HG03175 (cell line): ENCODE measurements around the gene EFEMP1.

Experiments used
- ATAC-seq: cut with Tn5 transposase; IDR thresholded peaks from one replicate; pipeline ENCODE4 v1.9.1; 2021; ENCODE audit warnings: mild to moderate bottlenecking, moderate library complexity; ENCODE audit not compliant: unreplicated experiment

EFEMP1 gene, protein sequence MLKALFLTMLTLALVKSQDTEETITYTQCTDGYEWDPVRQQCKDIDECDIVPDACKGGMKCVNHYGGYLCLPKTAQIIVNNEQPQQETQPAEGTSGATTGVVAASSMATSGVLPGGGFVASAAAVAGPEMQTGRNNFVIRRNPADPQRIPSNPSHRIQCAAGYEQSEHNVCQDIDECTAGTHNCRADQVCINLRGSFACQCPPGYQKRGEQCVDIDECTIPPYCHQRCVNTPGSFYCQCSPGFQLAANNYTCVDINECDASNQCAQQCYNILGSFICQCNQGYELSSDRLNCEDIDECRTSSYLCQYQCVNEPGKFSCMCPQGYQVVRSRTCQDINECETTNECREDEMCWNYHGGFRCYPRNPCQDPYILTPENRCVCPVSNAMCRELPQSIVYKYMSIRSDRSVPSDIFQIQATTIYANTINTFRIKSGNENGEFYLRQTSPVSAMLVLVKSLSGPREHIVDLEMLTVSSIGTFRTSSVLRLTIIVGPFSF

DNA sequence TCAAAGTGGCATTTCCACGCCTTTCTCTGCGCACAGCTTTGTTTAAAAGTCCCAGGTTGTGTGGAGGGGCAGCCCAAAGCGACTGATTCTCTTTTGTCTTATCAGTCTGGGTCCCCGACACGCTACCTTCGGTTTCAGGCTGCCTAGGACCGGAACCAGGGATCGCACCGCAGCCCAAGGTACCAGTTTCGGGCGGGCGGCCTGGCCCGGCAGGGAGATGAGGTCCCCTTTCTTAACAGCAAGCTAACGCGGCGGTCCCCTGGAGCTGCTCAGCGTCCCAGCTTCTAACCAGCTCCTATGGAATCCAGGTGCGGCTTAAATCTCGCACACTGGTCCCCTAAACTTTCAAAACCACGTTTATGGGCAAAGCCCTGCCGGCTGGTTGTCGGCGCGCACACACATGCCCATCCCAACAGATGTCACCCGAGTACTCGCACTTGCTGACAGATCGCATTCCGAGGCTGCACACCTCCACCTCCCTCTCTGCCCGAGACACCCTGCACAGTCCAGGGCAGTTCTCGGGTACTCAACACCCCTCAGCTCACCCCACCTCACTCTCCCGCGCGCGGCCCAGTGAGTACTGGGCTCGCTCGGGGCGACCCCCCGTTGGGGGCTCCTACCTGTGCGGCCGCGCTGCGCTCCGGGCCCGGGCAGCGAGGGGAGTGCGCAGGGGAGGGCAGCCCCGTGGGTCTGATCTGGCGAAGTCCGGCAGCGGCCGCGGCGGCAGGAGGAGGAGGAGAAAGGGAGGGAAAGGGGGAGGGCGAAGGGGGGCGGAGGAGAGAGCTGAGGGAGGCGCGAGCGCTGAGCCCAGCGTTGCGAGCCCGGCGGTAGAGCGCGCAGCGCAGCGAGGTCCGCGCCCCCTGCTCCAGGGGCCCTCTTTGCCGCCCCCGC, at the start of gene EFEMP1:
EFEMP1 (minus strand) TSS at position 692 of the 891 bp plus-strand sequence. CDS start 1,342 bp downstream, outside the sequence.
- peak; percentile 55 for ATAC-seq

DNA sequence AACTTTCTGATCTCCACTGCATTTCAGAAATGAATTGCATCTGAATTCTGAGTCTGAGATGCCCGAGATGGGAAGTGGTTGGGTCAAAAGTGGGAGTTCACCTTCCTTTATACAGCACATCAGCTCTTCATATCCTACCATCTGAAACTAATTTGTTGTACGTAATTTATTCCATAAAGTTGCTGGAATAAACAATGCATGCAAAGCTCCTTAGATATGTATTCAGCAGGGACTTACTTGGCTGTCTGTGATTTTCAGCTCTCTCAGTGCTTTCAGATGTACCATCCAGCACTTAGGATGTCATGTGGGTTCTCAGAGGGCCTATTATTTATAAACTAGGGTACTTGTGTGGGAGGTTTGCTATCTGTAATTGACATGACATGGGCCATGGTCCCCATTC, 46.9 kb upstream of the EFEMP1 start:
- no peak for ATAC-seq

DNA sequence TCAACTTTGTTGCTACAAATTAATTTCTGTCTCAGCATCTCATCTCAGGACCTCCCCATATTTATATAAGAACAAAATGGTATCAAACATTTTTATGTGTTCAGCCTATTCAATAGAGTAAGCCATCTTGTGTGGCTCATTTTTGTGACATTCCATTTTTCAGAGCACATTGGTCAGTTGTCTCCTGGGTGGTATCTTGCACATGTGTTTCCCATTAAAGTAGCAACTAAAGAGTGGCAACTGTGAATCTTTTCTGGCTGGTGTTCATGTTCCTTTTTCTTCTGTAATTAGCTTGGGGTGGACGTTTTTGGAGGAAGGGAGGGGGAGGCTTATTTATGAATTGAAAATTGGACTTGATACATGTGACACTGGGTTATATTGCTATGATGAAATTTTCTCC, 45.4 kb upstream of the EFEMP1 start:
- no peak for ATAC-seq

DNA sequence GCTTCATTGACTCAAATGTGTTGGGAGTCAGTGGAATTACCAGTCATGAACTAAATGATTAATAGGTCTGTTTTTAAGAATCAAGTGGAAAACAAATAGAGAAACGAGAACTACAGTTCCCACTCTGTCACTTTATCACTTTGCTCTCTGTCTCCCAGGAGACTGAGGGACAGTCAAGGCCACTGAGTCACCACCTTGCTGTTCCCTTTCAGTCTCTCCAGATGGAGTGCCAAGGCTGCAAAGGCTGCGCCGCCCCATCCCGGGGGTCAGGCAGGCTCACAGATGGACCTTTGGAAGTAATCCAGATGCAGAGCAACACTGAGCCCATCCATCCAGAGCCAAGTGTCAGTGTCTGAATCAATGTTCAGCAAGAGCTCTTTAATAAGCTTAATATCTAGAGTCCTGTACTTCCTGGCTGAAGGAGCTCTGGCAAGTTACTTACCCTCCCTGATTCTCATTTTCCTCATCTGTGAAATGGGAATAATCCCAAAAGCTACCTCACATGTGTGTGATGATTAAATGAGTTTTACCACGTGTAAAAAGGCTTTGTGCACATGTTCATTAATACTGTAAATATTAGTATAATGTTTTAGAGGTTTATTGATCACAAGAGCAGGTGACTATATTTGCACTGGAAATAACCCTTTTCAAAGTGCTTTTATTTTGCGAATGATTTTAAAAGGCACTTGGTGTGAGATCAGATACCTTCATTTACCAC, 43.0 kb upstream of the EFEMP1 start:
- ATAC-seq: no peak

DNA sequence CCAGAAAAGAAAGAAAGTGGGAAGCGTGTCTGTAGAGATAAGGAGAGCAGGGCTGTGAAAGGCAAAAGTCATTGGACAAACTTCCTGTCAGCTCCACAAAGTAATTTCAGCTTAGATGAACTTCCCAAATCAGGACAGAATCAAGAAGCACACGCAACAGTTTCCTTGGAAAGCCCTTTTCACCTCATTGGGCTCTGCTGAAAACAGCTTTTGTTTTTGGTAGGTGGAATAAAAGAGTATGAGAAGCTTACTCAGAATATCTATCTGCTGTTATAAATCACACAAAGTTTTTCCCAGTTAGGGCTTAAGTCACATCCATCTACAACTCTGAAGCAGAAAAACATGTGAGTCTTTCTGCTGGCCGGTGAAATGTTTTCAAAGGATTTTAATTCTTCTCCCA, 42.4 kb upstream of the EFEMP1 start:
- ATAC-seq: no peak

DNA sequence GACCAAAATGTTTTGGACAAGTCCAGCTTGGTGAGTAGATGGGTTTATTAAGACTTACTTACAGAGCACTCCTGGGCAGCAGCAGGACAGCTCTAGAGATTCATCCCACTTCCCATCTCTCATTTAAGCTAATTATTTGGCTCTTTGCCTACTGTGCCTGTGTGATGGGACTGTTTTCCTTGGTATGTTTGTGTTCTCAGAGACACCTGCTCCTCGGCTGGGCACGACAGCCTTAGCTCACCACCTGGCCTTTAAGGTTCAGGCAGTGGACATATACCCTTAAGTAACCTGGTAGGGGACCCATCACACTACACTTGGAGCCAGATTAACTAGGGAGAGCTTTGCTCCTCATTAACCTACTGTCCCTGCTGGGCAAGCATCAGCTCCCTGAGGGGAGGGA, 41.7 kb upstream of the EFEMP1 start:
- no peak for ATAC-seq

DNA sequence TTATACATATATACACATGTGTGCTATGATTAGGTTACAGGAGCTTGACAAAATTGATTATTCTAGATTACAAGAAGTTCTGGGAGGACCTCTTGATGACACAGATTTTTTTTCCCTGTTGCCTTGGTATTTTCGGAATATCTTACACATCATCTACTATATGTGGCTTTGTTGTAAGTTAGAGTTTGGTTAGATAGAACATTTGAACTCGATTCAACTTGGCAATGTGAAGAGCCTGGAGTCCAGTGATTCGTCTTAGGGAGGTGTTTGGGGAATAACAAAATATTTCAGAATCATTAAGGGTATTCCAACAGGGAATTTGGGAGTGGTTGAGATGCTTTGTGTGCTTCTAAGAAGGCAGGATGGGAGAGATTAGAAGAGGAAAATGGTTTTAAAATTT, 39.3 kb upstream of the EFEMP1 start:
- no peak for ATAC-seq

DNA sequence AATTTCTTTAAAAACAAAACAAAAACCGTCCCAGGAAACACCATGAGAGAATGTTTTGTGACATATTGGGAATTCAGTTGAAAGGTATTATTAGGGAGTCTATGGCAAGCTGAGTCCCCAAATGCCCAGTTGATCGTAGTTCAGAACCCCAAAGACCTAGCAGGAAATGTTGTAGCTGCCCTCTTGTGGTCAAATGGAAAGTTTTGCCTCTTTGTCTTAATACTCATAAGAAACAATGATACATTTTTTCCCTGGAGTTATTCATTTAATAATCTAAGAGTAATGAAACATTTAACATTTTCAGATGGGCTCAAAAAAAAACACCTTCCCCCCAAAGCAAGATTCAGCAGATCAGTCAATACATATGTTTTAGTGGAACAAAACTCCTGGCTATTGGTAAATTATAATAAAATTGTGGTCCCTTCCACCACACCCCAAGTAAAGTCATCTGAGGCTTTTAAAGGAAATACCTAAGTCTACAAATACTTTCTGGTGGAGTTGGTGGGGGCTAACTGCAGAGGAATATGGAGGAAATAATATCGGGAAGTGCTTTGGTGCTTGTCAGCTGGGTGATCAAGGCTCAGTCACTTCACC, 37.8 kb upstream of the EFEMP1 start:
- peak; percentile 65 for ATAC-seq

DNA sequence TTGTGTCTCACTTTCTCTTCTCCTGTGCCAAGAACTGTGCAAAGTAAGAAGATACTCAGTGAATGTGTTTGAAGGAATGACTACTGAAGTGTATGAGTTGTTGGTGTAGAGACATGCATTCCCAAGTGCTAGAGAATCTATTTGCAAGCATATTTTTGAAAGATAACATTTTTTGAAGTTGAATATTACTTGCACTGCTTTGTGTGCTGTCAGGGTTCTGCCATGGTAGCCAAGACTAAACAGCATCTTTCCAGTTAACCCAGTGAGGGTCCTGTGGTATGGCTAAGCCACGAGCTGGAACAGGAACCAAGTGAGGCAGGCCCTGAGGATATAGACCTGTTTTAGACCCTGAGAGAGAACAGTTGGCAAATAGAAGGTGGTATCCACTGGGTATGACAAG, 35.2 kb upstream of the EFEMP1 start:
- no peak for ATAC-seq

DNA sequence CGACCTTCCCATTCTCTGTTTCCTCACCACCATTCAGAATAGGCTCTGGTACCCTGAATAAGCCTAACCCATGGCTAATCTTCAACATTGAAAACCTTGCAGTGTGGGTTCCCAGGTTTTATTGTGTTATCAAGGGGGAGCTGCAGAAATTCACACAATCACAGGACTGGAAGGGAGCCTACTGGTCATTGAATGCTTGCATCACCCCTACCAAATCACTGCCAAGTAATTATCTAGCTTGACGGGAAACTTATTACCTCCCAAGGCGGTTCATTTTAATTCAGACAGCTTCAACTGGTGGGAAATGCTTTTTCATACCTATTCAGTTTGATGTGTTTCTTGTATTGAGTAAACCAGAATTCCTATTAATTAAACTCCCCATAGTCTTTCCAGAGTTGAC, 33.6 kb upstream of the EFEMP1 start:
- no peak for ATAC-seq

DNA sequence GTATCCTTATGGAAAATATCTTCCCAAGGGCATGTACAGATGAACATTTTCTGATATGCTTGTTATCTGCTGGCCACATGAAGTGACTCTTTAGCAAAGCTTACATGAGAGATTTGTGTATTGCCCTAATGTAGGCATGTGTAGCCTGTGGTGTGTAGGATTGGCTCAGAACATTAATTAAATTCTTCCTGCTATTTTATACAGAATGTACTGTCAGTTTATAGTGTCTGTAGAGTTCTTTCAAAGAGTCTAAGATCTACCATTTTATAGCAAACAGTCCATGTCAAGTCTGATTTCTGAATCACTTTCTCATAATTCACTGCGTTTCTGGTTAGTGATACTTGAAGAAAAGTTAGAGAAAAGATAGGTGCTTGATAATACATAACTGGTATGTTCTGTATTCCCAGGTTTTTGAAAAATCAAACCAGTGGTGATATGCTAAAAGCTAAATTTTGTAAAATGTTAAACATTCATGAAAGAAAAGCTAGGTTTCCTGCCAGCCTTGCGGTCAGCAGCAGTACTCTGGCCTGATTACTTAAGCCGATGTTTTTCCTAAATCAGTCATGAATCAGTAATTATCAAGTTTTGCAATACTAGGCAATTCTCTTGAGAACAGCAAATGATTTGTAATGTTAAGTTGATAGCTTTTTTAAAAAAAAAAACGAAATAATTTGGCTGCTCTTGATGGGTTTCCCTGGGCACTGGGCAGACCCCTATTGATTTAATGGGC, 30.9 kb upstream of the EFEMP1 start:
- no peak for ATAC-seq

DNA sequence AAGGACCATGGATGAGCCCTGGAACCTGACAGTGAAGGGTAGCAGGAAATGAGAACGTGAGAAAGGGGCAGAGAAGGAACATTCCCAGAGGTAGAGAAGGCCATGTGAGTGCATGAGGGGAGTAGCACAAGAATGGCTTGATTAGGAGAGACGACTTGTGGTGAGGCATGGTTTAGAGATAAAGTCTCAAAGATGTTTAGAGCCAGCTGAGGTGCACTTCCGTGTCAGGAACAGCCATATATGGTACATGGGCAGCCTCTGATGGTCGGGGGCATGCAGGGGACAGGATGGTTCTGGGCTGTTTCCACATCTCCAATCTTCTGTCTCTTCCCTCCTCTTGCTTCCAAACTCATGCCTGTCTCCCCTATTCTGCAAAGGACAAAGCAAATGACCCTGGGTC, 28.8 kb upstream of the EFEMP1 start:
- no peak for ATAC-seq

DNA sequence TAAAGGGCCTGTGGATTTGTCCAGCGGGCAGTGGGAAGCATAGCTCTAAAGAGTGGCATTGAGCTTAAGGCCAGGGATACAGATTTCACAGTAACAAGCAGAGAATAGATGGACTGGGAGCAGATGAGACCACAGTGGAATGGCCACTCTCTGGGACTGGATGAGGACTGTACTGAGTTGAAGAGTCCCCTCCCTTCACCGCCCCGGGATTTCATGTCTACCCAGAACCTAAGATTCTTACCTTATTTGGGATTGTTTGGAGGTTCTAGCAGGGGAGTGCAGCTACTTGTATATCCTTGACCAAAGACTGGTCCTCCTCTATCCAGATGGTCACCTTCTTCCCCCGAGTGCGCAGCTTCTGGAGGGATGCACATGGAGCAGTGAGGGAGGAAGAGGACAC, 28.0 kb upstream of the EFEMP1 start:
- no peak for ATAC-seq

DNA sequence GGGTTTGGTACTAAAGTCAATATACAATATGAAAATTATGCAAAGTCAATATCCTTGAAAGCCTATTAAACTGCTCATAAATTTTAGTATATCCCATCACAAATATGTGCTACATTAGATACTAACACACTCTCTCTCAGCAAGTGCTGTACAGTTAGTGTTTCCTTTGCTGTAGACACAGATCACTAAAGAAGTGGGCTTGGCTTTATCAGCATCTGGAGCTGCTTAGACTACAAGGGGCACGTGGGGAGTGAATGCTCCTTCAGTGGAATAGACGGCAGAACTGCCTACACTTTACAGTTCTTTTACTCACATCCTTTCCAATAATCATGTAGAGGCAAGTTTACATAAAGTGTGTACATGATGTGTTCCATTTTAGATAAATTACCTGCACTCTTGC, 26.0 kb upstream of the EFEMP1 start:
- no peak for ATAC-seq

DNA sequence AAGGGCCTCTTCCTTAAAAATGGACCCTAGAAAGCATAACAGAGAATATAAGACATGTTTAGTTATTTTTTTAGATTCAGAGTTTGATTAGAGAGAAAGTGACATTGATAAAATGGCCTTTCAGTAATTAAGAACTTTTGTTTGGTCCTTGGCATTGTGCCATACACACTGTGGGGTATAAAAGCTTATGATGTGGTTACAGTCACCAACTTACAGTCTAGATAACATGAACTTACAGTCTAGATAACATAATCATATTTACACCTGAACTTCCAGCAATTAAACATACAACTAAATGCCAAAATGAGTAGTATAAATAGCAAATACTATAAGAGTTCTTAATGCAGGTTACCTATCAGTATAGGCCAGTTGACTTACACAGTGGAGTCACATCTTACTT, 25.6 kb upstream of the EFEMP1 start:
- no peak for ATAC-seq

DNA sequence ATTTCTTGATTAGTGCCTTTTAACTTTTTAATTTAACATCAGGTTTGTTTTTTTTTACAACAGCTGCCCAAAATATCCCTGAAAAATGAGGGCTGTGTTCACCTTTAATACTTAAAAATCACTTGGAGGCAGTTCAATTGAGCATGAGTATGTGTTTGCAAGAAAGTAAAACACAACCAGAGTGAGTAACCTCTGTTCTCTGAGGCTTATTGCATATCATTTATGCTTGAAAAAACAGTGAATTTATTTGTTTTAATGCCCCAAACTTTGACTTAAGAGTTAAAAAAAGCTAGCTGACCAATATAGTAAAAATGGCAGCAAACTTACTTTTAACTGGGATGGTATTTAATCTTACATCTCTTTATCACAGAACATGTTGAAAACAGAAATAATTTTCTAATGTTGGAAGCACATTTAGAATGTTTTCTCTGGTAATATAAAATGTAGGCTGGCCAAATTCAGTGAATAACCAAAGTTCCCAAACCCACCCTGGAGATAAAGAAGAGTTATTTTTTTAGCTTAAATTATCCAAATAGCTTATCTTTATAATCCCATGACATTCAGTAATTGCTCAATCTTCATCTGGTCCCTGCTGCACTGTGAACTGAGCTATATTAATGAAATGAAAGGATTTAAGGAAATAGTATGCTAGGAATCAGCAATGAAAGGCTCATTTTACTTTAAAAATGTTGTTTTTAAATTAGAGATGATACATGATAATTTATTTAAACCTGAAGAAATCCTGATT, 24.8 kb upstream of the EFEMP1 start:
- ATAC-seq: no peak

DNA sequence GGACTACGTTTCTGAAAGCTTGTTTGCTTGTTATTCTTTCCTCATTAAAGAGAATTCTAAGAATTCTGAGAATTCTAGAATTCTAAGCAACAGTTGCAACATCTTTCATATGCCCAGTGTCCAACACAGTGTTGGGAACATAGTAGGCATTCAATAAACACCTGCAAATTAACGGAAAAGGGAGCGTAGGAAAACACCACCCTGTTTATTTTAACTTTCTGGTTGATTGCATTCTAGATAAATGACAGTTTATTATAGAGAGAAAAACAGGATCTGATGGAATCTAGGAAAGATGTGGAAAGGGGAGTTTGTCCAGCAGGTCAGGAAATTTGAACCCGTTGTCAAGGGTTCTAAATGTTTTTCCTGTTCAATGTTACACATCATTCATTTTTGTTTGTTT, 24.2 kb upstream of the EFEMP1 start:
- no peak for ATAC-seq

DNA sequence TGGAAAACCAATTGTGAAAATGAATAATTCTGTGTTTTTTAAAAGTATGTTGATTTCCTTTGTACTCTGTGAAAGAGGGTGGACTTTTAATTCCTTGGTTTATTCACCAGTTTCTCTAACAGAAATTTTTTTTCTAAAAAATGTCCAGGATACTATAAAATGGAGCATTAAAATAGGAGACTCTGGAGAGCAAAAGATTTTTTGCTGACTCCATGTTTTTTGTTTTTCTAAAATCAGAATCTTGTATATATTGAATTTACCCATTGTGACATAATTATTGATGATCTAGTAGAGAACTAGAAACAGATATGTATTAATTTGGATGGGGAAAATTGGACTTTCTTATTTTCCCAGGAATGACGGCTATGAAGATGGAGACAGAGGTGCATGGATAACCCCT, 23.2 kb upstream of the EFEMP1 start:
- ATAC-seq: no peak

DNA sequence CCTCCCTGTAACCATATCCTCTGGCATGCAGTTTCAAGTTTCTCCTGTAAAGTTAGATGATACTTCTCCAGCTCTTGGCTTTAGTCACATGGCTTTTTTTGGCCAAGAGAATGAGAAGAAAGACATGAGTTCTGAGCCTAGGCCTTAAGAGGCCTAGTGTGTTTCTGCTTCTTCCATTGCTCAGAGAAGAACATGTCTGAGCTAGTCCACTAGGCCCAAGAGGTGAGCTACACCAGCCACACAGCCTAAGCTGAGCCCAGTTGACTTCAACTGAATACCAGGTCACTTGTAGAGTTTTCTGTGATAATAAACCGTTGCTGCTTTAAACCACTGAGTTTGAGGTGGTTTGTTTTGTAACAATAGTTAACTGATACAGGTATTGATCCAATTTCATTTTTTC, 19.9 kb upstream of the EFEMP1 start:
- no peak for ATAC-seq

DNA sequence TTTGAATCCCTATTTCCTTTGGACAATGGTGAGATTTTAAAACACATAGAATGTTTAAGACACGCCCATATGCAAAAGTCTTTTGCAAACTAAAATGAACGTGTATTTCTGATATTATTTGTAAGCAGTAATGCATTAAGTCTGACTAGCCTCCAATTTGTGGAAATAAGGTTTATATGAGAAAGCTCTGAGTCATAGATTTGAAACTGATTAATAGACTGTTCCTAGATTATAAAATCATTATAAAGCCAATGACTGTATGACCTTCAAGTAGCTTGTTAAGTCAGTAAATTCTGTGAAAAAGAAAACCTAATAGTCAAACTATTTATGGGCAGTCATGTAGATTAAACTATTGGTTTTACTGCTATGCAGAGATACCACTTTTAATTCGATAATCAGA, 12.8 kb upstream of the EFEMP1 start:
- no peak for ATAC-seq
